Thymus (tissue), 11 donors: ENCODE data around the gene MZT1. TPM values are rescaled to one million over a fixed set of nuclear protein-coding genes. Genes with fewer than 3 reads are reported as not detected.

Experiments used
- DNase-seq, 9 donors: peaks; one replicate each; pipeline ENCODE4 v3.0.0-alpha.2; 2013; ENCODE audit warnings: low spot score in 9 of 9, low read depth in 6 of 9, missing footprints in 1 of 9
- H3K27ac ChIP-seq, 2 donors: one replicate each; pipeline ENCODE4 v1.5.1; 2013; ENCODE audit warnings: control low read depth in 1 of 2, low read depth in 1 of 2, low read length in 1 of 2, mild to moderate bottlenecking in 1 of 2, moderate library complexity in 1 of 2
- H3K27me3 ChIP-seq, 2 donors: one replicate each; pipeline ENCODE4 v1.5.1; 2013; ENCODE audit warnings: low read length in 1 of 2; ENCODE audit not compliant: control insufficient read depth in 2 of 2, insufficient read depth in 1 of 2
- H3K36me3 ChIP-seq, 2 donors: one replicate each; pipeline ENCODE4 v1.5.1; 2013; ENCODE audit warnings: low read length in 1 of 2, mild to moderate bottlenecking in 1 of 2, moderate library complexity in 1 of 2; ENCODE audit not compliant: control insufficient read depth in 2 of 2, insufficient read depth in 2 of 2
- H3K4me1 ChIP-seq, 2 donors: one replicate each; pipeline ENCODE4 v1.5.1; 2013; ENCODE audit warnings: low read length in 2 of 2; ENCODE audit not compliant: control insufficient read depth in 2 of 2, insufficient read depth in 2 of 2
- H3K4me3 ChIP-seq, 2 donors: one replicate each; pipeline ENCODE4 v1.5.1; 2013; ENCODE audit warnings: low read length in 2 of 2, control low read depth in 1 of 2, mild to moderate bottlenecking in 1 of 2
- H3K9me3 ChIP-seq, 2 donors: one replicate each; pipeline ENCODE4 v1.5.1; 2013; ENCODE audit warnings: low read length in 1 of 2, mild to moderate bottlenecking in 1 of 2; ENCODE audit not compliant: control insufficient read depth in 2 of 2, insufficient read depth in 1 of 2
- WGBS: extraction: QIAGEN DNeasy Blood & Tissue Kit; methylation state at CpG from one replicate; pipeline ENCODE4 v1.1.7; 2013; 5-methylcytosine and 5-hydroxymethylcytosine counted together
- polyA plus RNA-seq: library from polyadenylated mRNA; stranded (reverse); fragments of 200-250 nt; gene quantifications from one replicate; pipeline ENCODE4 v1.2.3, GENCODE V29; 2013
- total RNA-seq: library from RNA; stranded (reverse); fragments of 120-200 nt; gene quantifications from one replicate; pipeline ENCODE4 v1.2.4, GENCODE V29; 2013
- donor health status: healthy.

Gene MZT1
- total and polyA plus RNA-seq, 2 donors = 9.6 to 18.6 TPM

- Histone ChIP-seq H3K4me1 (no peaks in the 10 kb centered on the region), H3K4me3 (no peak overlapping the region), H3K36me3 (no peaks in the 10 kb centered on the region), H3K27me3 (no peaks in the 10 kb centered on the region), H3K27ac (no peak overlapping the region), H3K9me3 (no peaks in the 10 kb centered on the region)
- 100% methylated on average over 1 of the region's 1 CpG for WGBS
- no peak for DNase-seq
Measured at GRCh38 chr13:72666391-72666790, 61.0 kb downstream of the MZT1 start.

GRCh38 chr13:72662548-72662947 is 64.9 kb downstream of the MZT1 start:
- H3K27me3 ChIP-seq = no peaks in the 10 kb centered on the region
- DNase-seq = no peak
- no peak overlapping the region for H3K4me3 ChIP-seq
- H3K36me3 ChIP-seq = no peaks in the 10 kb centered on the region
- no peaks in the 10 kb centered on the region for H3K4me1 ChIP-seq
- no peaks in the 10 kb centered on the region for H3K9me3 ChIP-seq
- H3K27ac ChIP-seq = no peak overlapping the region

Other genes starting within 250 kb of the MZT1 start
- gene BORA, start 294 bp upstream of the MZT1 start, total RNA-seq = 14.9 TPM
- gene BORA, start 294 bp upstream of the MZT1 start, polyA plus RNA-seq = 6.6 TPM
- 31.1 TPM for gene DIS3, start 54.3 kb upstream of the MZT1 start, total RNA-seq
- gene DIS3, start 54.3 kb upstream of the MZT1 start, polyA plus RNA-seq = 17.0 TPM
- gene PIBF1, start 54.5 kb upstream of the MZT1 start, total RNA-seq = 31.1 TPM
- 26.0 TPM for gene PIBF1, start 54.5 kb upstream of the MZT1 start, polyA plus RNA-seq